Posterior cingulate gyrus (tissue), 11 donors: ENCODE measurements around the gene D2HGDH.

Experiments used
- DNase-seq, 10 donors: peaks; one replicate each; pipeline versions ENCODE4 v3.0.0 to v3.0.0-alpha.2; 2020 to 2021; ENCODE audit warnings: mixed read lengths in 3 of 10
- intact Hi-C: fragments of 100-400 bp; cut with DNase I; formaldehyde crosslinking; loops from one replicate; pipeline ENCODE4 v1.15.1; 2023

The D2HGDH gene

DNA sequence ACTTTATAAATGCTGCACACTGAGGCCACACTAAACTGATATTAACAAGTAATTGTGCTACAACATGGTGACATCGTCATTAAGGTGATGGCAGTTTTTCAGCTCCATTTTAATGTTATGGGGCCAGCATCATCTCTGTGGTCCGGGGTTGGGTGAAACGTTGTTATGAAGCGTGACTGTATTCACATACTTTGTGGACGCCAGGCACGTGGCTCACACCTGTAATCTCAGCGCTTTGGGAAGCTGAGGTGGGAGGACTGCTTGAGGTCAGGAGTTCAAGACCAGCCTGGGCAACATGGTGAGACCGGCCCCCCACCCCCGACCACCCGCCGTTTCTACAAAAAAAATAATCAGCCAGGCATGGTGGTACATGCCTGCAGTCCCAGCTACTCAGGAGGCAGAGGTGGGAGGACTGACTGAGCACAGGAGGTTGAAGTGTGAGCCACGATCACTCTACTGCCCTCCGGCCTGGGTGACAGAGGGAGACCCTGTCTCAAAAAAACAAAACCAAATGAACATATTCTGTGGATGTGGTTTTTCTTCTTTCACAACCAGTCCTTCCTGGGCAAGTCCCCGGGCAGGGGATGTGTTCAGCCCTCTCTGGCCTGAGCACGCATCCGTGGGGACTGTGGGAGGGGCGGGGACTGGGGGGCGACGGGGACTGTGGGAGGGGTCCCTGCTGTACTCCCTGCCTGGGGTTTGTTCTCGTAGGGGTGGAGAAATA is 29.3 kb downstream of the D2HGDH start:
- intact Hi-C loops, result no loop called here
- DNase-seq, result peak in 3 of 10 donors; percentile 5 to 31 (median 29)

DNA sequence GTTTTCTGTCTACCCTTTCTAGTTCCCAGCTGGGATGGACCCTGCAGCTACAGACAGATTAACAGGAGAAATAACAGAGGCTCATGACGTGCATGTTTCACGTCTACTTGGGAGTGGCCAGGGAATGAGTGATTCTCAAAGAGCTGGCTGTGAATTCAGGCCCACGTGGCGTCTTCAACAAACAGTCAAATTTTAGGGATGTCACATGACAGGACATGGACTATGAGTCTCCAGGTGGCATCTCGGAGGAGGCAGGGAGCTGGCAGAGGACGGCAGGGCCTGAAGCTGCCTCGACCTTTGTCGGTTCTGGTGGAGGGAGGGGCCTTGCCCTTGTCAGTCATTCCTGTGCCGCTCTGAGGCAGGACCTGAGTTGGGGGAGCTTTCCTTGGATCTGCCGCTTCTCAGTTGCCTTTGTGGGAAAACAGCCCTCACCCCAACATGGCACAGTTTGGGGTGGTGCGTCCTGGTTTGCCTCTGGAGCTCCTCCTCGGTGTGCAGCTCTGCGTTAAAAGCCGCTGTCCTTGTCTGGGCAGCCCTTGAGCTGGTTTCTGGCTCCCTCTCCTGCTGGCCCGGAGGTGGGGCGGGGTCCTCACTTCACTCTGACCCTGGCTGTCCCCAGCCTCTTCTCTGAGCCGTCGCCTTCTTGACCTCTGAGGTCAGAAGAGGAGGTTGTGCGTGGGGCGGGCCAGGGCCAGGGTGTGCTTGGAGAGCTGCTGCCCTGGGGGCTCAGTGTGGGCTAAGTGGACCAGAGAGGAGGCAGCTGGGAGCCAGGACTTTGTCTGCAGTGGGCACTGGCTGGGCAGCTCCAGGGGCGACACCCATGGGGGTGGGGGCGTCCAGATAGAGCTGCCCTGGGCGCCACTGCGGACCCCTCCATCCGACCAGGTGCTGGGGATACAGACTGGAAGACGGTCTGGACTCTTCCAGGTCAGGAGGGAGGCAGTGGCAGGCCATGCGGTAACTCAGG is 30.1 kb downstream of the D2HGDH start:
- intact Hi-C loops, result no loop called here

DNA sequence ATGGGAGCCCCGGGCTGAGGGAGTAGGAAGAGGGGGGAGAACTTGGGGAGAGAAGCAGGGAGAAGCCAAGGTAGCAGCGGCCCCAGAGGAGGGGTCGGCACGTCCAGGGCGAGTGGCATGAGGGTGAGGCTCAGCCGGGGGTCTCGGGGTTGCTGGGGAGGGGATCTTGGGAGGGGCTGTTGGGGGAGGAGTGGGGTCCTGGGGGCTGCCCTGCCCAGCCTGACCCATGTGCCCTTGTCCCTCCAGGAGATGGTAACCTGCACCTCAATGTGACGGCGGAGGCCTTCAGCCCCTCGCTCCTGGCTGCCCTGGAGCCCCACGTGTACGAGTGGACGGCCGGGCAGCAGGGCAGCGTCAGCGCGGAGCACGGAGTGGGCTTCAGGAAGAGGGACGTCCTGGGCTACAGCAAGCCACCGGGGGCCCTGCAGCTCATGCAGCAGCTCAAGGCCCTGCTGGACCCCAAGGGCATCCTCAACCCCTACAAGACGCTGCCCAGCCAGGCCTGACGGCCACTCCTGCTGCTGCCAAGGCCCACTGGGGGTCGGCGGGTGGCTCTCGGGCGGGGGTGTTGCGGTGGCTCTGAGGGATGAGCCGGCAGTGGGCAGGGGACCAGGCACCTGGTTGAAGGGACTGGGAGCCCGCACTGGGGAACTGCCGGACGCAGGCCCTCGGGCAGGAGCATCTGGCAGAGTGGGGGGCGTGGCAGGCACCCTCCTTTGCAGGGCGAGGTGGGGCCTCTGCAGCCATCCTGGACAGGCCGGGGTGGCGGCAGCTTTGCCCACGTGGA is 33.2 kb downstream of the D2HGDH start:
- peak in 2 of 10 donors; percentile 80 for DNase-seq
- intact Hi-C loops, result no loop called here

More for the DNA sequence above, 30.1 kb downstream of the D2HGDH start:
- peak in 3 of 10 donors; percentile 7 to 79 (median 76) for DNase-seq

DNA sequence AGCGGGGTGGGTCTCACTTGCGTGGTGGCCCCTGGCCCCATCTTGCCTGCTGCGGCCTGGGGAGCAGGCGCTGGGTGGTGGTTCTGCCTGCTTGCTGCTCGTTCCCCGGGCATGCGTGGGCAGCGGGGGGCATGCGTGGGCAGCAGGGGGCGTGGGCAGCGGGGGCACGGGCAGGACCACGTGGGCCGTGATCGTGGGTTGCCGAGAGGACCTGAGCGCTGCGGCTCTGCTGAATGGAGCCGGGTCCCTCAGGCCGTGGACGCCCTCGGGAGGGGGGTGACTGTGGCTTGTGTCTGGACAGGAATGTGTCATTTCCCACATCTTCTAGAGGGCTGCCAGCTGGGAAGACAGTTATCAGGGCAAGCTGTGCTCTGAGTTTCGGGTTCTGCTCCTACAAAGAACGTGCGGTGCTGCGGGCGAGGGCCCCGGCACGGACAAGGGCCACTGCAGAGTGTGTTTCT is 33.9 kb downstream of the D2HGDH start:
- peak in 2 of 10 donors; percentile 70 to 77 for DNase-seq
- intact Hi-C loops, result no loop called here

DNA sequence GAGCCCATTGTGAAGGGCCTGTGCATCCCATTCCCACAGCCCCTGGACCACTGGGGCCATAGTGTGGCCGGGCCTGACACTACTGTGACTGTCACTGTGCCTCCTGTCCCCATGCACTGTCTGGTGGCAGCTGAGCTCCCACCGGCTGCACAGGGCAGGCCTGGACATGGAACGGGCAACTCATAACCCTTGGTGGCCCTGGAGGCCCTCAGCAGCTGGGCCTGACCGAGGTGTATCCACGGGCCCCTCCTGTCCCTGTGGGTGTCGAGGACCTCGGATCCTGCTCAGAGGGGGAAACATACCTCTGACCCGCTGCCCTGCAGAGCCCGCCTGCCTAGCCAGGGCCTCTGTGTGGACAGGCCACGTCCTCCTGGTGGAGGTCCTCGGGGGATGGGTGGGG is 34.4 kb downstream of the D2HGDH start:
- DNase-seq, result peak in 2 of 10 donors; percentile 50 to 67
- intact Hi-C loops, result no loop called here

DNA sequence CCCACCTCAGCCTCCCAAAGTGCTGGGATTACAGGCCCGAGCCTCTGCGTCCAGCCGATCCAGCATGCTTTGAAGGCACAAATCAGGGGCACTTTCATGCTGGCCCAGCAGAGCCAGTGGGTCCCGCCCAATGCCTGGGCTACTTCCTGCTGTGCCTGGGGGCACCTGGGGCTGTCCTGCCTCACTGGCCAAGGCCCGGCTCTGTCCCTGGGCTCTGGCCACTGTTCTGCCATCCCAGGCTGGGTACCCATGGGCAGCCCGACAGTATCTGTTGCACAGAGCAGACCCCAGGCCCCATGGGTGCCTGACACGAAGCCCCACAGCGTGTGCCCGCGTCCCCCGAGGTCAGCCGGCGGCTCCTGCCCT is 35.4 kb downstream of the D2HGDH start:
- intact Hi-C loops, result no loop called here
- DNase-seq, result peak in 1 of 10 donors; percentile 80

DNA sequence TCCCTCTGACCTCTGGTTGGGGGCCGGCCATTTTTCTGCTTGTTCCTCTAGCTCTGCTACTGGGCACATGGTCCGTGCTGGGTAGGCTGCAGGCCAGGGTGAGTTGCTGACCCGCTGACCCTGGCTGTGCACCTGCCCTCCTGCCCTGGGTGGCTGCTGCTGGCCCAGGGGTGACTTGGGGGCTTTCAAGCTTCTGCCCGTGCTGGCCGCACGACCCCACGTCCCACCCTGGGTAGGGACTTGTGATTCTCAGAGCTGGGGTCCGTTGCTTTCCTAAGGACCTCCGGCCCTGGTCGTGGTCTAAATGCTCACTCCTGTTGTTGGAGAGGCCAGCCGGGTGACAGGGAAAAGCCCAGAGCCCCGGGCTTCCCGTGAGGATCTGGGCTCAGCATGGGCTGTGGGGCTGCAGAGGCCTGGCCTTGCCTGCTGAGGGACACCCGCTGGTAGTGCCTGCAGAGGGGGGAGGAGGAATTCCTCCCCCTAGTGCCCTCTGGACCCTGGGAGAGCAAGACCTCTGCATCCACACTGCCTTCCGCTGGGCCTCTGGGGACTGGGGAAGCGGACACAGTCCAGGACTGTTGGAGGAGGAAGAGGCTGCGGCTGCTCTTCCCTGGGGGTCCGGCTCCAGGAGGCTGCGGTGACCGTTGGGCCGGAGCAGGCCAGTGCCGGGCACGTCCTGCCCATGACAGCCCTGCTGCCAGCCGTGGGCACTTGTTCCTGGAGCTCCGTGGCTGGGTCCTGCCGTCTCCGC is 35.9 kb downstream of the D2HGDH start:
- intact Hi-C loops, result no loop called here
- DNase-seq, result peak in 2 of 10 donors; percentile 49 to 81

DNA sequence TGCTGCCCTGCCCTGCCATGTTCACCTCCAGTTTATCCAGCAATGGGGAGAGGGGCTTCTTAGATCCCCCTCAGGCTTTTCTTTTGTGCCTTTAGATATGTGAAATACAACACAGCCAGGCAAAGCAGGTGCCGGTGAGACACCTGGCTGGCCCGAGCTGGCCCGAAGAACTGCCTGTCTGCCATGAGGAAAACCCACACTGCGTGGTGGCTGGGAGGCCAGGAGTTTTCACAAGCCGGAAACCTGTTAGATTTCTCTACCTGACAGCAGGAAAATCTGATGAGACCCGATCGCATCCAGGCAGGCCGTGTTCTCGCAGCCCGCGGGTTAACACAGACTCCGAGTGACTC is 36.5 kb downstream of the D2HGDH start:
- intact Hi-C loops, result no loop called here
- DNase-seq, result no peak

DNA sequence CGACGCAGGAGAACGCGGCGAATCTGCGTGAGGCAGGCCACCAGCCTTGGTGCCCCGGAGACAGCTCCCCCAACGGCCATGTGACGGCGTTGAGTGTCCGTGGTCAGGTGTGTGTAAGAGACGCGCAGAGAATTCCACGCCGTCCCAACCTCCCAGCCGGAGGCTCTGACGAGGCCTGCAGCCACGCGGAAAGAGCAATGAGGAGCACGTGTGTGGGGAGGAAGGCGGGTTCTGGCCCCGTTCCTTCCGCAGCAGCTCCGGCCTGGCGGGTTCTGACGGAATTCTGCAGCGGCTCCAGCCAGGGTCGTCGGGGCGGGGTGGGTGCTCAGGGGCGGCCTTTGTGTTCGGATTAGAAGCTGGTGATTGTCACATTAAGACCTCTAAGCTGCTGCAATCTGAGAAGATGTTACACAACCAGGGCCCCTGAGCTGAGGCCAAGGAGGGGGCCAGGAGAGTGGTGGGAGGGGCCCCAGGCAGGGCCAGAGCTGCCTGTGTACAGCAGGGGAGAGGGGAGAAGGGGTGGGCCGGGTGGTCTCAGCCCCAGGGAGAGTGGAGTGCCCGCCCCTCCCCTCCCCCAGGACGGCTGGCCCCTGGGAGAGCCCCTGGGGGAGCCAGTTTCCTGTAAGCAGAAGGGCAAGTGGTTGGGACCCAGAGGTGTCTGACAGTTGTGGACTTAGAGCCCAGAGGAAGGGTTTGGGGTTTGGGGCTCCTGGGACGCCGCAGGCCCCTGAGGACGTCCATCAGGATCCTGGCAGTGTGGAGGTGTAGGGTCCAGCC is 37.0 kb downstream of the D2HGDH start:
- intact Hi-C loops, result no loop called here
- peak in 2 of 10 donors; percentile 81 to 83 for DNase-seq

DNA sequence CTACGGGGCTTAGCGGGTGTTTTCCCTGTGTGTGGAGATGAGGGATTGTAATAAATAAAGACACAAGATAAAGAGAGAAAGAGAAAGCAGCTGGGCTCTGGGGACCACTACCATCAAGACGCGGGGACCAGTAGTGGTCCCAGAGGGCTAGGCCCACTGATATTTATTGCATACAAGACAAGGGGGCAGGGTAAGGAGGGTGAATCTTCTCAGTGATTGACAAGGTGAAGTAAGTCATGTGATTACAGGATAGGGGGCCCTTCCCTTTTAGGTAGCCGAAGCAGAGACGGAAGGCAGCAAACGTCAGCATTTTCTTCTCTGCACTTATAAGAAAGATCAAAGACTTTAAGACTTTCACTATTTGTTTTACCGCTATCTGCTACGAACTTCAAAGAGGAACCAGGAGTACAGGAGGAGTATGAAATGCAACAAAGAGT is 37.7 kb downstream of the D2HGDH start:
- intact Hi-C loops, result no loop called here
- no peak for DNase-seq

DNA sequence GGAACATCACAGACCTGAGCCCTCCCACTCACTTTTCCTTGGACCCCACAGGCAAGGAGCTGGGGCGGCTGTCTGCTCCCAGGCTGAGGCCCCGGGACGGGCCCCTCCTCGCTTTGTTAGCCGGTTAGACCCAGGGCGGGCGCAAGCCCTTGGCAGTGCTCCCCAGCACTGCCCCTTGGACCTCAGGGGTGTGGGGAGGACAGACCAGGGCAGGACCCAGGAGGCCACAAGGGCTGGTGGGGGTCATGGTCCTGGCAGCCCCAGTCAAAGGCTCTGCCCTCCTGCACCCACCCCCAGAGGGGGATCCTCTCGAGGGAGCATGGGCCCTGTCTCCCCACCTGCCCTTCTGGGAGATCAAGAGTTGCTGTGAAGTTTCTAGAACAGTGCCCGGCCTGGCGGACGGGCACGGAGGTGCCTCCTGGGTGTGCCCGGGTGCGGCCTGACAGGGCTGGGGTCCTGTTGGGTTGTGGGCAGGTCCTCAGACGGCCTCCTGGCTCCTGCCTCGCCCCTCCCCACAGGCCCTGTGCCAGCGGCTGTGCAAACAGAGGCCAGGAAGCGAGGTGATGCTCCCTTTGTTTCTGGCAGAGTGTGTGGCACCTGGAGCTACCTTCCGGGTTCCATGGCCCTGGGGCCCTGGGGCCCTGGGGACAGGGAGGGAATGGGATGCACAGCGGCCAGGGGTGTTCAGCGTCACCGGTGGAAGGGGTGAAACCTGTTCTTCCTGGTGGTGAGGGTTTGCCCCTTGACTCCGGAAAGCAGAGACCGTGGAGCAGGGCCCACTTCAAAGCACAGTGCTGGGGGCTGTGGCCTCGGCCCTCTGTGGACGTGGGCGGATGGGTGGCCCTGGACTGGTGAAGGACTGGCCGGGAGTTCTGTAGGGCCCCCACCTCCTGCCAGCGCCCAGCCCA is 39.3 kb downstream of the D2HGDH start:
- intact Hi-C loops, result no loop called here
- peak in 1 of 10 donors; percentile 75 for DNase-seq

DNA sequence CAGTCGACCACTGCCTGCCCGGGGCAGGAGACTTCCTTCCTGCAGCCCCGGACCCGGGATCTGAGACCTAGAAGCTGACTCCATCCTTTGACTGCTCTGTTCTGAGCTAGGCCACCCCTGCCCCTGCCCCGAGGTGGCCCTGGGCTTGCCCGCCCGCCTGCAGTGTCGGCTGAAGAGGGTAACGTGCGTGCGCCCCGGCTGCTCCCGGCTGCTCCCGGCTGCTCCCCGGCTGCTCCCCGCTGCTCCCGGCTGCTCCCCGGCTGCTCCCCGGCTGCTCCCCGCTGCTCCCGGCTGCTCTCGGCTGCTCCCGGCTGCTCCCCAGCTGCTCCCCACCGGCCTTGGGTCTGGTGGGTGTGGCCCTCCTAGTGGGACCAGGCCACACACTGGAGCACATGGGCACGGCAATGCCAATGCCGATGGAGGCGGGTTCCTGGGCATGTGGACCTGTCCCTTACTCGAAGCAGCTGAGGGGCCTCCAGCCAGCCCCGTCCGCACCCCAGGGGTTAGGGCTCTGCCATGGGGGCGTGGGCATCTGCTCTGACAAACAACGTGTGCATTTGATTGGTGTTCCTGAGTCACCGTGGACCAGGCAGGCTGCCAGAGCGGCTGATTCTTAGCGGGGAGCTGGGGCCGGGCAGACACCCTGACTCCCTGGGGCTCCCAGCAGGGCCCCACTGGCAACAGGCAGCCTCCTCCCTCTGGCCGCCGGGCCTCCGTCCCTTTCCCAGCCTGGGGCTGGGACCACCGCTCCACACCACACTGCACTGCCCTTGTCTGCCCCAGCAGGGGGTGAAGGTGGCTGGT is 40.2 kb downstream of the D2HGDH start:
- DNase-seq, result peak in 1 of 10 donors; percentile 79

DNA sequence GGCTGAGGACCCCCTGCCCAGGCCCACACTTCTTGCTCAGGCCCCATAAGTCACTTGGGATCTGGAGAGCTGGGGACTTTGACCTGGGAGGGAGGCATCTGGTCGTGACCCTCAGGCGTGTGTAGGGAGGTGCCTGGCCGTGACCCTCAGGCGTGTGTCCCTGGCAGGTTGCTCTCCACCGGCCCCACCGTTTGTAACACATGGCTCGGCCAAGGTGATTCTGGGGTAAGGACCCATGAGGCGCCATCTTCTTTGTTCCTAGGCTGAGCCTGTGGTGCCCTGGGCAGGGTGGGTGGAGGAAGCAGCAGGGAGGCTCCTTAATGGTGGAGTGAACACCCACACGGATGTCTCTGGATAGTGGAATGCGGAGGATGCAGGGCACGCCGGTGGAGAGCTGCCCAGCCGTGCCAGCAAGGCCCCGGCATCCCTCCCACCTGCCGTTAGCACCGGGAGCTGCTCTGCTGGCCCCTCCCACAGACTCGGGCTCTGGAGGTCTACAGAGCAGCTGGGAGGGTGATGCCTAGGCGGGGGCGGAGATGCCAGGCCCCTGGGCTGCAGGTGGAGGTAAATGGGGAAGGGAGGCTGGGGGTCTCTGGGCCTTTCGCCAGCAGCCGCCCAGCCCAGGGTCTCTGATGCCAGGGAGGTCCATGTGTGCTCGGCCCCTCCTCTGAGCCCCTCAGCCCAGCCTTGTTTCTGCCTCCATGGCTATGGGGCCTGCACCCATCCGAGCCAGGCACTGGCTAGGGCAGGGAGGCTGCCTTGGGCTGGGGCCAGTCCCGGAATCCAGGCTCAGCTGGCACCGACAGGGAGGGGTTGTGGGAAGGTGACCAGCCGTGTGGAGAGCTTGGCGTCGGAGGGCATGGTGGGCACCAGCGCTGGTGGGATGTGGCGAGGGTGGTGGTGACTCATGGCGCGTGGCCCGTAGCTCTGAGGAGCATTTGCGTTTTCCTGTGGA is 41.1 kb downstream of the D2HGDH start:
- peak in 2 of 10 donors; percentile 70 to 86 for DNase-seq
- intact Hi-C loops, result no loop called here

More for the DNA sequence above, 40.2 kb downstream of the D2HGDH start:
- intact Hi-C loops, result no loop called here

DNA sequence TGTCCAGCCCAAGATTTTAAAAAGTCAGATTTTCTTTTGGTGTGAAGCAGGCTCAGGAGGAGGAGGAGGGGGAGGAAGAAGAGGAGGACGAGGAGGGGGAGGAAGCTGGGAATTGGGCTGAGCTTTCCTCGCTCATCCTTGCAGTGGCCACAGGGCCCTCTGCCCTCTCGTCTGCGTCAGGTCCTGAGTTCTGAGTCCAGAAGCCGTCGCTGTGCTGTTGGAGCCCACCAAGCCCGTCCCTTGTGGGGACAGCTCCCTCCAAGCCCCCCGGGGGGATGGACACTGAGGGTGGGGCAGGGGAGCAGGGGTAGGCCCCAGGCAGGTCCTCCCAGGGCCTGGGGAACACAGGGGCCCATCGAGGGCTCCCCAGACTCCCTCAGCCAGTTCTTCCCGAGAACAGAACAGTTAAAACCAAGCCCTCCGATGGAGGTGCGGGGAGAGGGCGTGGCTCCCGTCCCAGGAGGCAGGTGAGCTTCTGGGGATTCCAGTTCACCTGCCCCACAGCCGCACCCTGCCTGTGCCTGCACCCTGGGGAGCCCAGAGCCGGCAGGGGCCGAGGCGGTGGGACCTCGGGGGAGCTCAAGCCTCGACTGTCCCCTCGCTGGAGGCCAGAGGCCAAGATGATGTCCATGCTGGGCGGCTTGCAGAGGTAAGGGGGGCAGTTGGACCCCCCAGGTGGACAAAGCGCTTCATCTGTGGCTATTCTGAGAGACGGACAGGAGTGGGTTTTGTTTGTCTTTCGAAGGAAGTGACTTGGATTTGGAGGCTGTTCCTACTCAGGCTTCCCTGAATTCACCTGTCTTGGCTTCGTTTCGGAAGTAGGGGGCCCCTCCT is 42.1 kb downstream of the D2HGDH start, which contains the start of gene GAL3ST2:
Gene GAL3ST2 (plus strand): TSS at position 487 of the 834 bp plus-strand sequence. CDS start 134 bp downstream, at position 621.
- intact Hi-C loops, result no loop called here
- peak in 1 of 10 donors; percentile 64 for DNase-seq

DNA sequence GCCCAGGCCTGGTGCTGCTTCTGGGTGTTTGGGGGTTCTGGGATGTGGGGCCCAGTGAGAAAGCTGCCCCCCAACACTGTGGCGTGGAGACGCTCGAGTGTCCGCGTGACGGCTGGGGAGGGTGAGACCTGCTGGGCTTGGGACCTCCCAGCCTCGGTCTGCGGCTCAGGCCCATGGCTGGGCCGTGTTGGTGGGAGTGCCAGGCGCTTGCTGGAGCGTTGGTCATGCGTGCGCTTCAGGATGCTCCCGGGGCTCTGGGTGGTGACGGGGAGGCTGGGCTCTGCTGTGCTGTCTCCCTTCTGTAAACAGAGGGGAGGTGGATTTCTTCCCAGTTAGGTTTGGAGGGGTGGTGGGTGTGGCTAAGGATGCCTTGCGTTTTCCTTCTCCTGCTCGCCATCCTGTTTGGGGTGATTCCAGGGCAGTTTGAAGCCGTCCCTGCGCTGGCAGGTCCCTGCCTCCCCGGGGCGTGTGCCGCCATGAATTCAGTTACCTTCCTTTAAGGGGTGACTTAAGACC is 42.8 kb downstream of the D2HGDH start:
- DNase-seq, result peak in 1 of 10 donors; percentile 64
- intact Hi-C loops, result no loop called here
